Activated T-cell treated with anti-CD3 and anti-CD28 coated beads, Interleukin-2, amount 50 U/mL, for 24 hours (primary cell): ENCODE results near the gene ZNF764.
"Not testable (repeated sequence)": the region's sequence is repeated elsewhere in the genome, so short reads cannot be mapped to it uniquely, and the experiment has no call there.

Experiments used
- DNase-seq: peaks from one replicate; pipeline ENCODE4 v3.0.0-alpha.2; 2020
- H3K27ac Mint-ChIP-seq: 2 replicates; pipeline ENCODE4 v1.8.0; 2020; ENCODE audit warnings: mild to moderate bottlenecking, mixed read lengths
- H3K27me3 Mint-ChIP-seq: 2 replicates; pipeline ENCODE4 v1.8.0; 2020; ENCODE audit warnings: mixed read lengths
- H3K36me3 Mint-ChIP-seq: 2 replicates; pipeline ENCODE4 v1.8.0; 2020; ENCODE audit warnings: low read depth, mixed read lengths
- H3K4me1 Mint-ChIP-seq: 2 replicates; pipeline ENCODE4 v1.8.0; 2020; ENCODE audit warnings: low read depth, mixed read lengths
- H3K4me3 Mint-ChIP-seq: 2 replicates; pipeline ENCODE4 v1.8.0; 2020; ENCODE audit warnings: mild to moderate bottlenecking, moderate library complexity, mixed read lengths
- H3K9me3 Mint-ChIP-seq: 2 replicates; pipeline ENCODE4 v1.8.0; 2020; ENCODE audit warnings: mixed read lengths

ZNF764 gene

DNA sequence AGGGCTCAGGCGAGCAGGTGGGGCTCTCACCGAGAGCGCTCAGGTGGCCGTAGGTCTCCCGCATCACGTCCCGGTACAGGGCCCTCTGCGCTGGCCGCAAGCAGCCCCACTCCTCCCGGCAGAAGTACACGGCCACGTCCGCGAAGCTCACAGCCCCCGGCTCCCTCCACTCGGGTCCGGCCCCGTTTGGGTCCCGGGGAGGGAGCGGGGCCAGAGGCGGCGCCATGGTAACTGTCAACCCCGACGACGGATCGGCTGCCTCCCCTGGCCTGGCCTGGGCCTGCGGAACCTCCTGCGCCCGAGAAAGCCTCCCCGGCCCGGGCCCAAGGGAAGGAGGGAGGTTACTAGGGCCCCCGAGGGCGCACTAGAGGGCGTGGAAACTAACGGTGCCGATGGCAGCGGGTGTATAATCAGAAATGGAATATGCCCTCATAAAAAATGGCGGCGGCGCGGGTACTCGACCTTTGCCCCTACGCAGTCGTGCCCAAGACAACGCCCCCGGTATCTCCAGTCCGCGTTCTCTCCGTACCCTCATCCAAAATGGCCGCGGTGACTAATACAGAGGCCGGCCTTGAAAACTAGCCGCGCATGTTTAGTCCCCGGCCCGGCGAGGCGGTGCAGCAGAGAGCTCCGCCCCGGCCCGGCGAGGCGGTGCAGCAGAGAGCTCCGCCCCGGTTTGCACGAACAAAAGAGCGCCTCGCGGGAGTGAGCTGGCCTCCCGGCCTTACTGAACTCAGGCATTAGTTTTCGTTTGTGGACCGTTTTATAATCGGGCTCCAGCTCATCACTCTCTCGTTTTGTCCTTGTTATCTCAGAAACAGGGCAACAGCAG is at the start of gene ZNF764:
TSS of gene ZNF764 (minus strand) at position 418 of the 832 bp plus-strand sequence. CDS start at position 226, 192 bp downstream.
- DNase-seq = peak; percentile 97
- H3K36me3 Mint-ChIP-seq = peaks cover 38% of the 10 kb centered on the region
- no peaks in the 10 kb centered on the region for H3K9me3 Mint-ChIP-seq
- peaks cover 46% of the 10 kb centered on the region for H3K4me1 Mint-ChIP-seq
- peak within 1 kb of the TSS; percentile 93 for H3K27ac Mint-ChIP-seq
- H3K4me3 Mint-ChIP-seq = peak within 1 kb of the TSS; percentile 90
- no peaks in the 10 kb centered on the region for H3K27me3 Mint-ChIP-seq

DNA sequence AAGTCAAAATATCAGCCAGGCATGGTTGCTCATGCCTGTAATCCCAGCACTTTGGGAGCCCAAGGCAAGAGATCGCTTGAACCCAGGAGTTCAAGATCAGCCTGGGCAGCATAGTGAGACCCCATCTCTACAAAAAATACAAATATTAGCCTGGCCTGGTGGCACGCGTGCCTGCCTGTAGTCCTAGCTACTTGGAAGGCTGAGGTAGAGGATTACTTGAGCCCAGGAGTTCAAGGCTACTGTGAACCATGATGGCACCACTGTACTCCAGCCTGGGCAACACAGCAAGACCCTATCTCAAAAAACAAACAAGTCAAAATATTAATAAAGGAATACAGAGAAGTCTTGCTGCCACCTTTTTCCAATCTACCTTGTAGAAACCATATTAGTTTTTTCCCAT is 47.8 kb upstream of the ZNF764 start:
- H3K9me3 Mint-ChIP-seq = no peaks in the 10 kb centered on the region
- peaks cover 22% of the 10 kb centered on the region for H3K4me1 Mint-ChIP-seq
- H3K27me3 Mint-ChIP-seq = no peaks in the 10 kb centered on the region
- H3K4me3 Mint-ChIP-seq = no peak overlapping the region
- peaks cover 78% of the 10 kb centered on the region for H3K36me3 Mint-ChIP-seq
- H3K27ac Mint-ChIP-seq = no peak overlapping the region
- DNase-seq = no peak

DNA sequence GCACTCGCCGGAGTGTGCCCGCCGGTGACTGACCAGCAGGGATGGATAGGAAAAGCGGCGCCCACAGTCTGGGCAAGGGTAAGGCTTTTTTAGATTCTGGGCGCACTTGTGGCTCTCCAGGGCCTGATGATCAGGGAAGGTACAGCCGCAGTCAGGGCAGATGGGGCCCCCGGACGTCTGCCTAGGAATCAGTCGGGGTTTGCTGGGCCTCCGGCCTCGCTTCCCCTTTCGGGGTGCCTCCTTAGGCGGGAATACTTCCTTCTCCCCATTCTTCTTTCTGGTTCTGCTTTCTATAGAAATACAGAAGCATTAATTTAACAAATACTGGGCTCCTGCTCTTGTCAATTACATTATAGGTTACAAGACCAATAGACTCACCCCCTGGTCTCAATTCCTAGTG is 47.0 kb upstream of the ZNF764 start:
- Mint-ChIP-seq H3K9me3 (no peaks in the 10 kb centered on the region), H3K27me3 (no peaks in the 10 kb centered on the region), H3K27ac (no peak overlapping the region), H3K36me3 (peaks cover 74% of the 10 kb centered on the region), H3K4me1 (peaks cover 16% of the 10 kb centered on the region), H3K4me3 (no peak overlapping the region)
- no peak for DNase-seq

DNA sequence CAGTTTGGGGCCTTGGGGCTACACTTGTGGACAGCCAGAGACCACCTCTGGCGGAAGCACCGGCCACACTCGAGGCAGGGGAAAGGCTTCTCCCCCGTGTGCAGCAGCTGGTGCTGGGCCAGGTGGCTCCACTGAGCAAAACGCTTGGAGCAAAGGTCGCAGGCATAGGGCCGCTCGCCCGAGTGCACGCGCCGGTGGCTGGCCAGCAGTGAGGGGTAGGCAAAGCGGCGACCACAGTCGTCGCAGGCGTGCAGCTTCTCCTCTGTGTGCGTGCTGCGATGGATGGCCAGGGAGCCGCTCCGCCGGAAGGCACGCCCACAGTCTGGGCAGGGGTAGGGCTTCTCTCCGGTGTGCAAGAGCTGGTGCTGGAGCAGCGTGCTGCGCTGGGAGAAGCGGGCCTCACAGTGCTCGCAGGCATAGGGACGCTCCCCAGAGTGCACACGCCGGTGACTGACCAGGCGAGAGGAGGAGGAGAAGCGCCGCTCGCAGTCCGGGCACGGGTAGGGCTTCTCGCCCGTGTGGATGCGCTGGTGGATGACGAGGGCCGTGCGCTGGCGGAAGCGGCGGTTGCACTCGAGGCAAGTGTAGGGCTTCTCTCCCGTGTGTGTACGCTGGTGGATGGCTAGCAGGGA is 46.3 kb upstream of the ZNF764 start:
- Mint-ChIP-seq H3K27ac (no peak overlapping the region), H3K4me3 (no peak overlapping the region), H3K4me1 (peaks cover 16% of the 10 kb centered on the region), H3K27me3 (no peaks in the 10 kb centered on the region), H3K9me3 (no peaks in the 10 kb centered on the region), H3K36me3 (peaks cover 72% of the 10 kb centered on the region)
- no peak for DNase-seq

DNA sequence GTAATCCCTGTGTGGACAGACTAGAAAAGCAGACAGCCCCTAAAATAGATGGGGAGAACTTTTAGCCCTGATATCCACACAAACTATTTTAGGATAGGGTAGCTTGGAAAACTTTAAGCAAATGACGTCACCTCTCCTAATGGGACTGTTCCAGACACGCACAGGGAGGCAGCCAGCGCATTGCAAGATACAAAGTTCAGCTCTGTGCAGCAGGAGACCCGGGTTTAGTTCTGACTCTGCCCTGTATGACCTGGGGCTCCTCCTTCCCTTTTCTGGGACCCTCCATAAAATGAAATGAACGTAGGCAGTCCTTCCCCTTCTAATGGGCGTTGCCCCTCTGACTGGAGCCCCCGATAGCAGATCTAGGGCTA is 45.8 kb upstream of the ZNF764 start:
- Mint-ChIP-seq H3K4me1 (peaks cover 13% of the 10 kb centered on the region), H3K27me3 (no peaks in the 10 kb centered on the region), H3K36me3 (peaks cover 67% of the 10 kb centered on the region)

DNA sequence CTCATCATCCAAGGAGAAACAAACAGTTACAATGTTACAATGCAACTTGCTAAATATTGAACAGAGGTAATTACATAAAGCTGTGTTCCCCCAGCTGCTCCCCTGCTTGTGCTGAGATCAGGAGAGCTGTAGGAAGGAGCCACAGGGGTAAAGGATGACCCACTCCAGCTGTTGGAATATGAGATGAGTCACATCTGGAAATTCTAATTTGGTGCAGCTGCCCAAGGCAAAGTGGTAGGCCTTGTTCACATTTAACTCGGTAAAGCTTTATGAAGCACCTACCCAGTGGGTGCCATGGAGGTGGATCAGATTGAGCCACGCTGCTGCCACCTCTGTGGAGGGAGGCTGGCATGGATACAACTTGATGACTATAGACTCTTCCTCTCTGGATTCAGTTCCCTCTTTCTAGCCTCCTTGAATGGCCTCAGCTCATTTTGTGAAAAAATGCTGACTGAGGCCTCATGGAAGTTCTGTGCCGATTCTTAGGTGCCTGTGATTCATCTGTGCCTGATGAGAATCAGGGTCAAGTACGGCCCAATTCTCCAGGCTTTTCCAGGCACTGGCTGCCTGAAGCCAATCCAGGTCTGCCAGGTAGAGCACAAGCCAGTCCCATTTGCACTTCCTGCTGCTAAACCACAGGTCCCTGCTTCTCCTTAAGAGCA is 44.6 kb upstream of the ZNF764 start:
- DNase-seq = no peak

More for the DNA sequence above, 45.8 kb upstream of the ZNF764 start:
- H3K27ac Mint-ChIP-seq = no peak overlapping the region
- DNase-seq = no peak
- H3K9me3 Mint-ChIP-seq = no peaks in the 10 kb centered on the region
- H3K4me3 Mint-ChIP-seq = no peak overlapping the region

DNA sequence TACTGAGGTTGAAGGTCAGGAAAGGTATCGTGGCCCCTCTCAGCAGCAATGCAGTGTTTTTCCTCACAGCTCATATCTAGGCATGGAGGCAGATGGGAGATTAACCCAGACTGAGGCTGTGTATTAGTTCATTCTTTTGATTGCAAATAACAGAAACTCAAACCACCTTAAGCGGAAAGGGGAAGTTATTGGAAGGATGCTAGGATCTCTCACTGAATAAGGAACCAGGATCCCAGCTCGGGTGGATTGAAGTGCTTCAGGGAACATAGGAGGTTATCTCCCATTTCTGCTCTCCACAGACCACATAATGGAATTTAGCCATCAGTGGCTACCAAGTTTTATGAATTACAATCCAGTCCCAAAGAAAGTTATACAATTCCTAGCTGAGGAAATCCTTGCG is 43.8 kb upstream of the ZNF764 start:
- no peaks in the 10 kb centered on the region for H3K27me3 Mint-ChIP-seq
- peaks cover 50% of the 10 kb centered on the region for H3K36me3 Mint-ChIP-seq
- no peak for DNase-seq
- H3K27ac Mint-ChIP-seq = no peak overlapping the region
- H3K9me3 Mint-ChIP-seq = no peaks in the 10 kb centered on the region
- peaks cover 7% of the 10 kb centered on the region for H3K4me1 Mint-ChIP-seq
- H3K4me3 Mint-ChIP-seq = no peak overlapping the region

More for the DNA sequence above, 44.6 kb upstream of the ZNF764 start:
- Mint-ChIP-seq H3K36me3 (peaks cover 56% of the 10 kb centered on the region), H3K4me3 (no peak overlapping the region), H3K27me3 (no peaks in the 10 kb centered on the region), H3K27ac (peak overlapping the region; percentile 67), H3K9me3 (no peaks in the 10 kb centered on the region), H3K4me1 (peaks cover 11% of the 10 kb centered on the region)

DNA sequence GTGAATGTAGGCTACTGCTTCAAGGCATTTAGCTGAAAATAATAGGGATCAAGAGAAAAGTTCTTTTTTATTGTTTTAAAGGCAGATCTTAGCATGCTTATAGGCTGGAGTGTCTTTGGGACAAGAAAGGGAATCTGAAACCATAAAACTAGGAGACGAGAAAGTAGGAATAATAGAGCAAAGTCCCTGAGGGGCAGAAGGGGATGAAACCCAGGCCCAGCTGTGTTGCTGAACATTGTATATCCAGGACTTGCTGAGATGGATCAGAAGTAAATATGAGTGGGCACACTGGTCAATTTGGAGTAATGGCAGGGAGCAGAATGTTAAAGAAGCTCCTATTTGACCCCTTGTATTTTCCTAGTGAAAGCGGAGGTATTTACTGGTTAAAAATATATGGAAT is 42.8 kb upstream of the ZNF764 start:
- no peak overlapping the region for H3K27ac Mint-ChIP-seq
- DNase-seq = no peak
- no peaks in the 10 kb centered on the region for H3K9me3 Mint-ChIP-seq
- peaks cover 7% of the 10 kb centered on the region for H3K4me1 Mint-ChIP-seq
- no peak overlapping the region for H3K4me3 Mint-ChIP-seq
- no peaks in the 10 kb centered on the region for H3K27me3 Mint-ChIP-seq
- H3K36me3 Mint-ChIP-seq = peaks cover 39% of the 10 kb centered on the region

DNA sequence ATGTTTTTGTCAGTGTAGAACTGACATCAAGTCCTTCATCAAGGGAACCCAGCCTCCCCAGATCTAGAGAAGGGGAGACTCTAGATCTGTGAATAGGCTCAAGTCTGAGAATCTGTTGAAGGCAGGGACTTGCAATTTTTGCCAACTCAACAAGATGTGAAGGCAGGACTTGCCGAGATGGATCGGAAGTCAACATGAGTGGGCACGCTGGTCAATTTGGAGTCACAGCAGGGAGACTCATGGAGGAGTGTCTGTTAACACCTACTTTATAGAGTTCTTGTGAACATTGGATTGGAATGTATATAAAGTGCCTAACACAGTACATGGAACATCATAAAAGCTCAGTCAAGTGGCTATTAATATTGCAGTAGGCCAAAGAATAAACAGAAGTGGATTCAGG is 42.0 kb upstream of the ZNF764 start:
- no peak for DNase-seq
- Mint-ChIP-seq H3K36me3 (peaks cover 33% of the 10 kb centered on the region), H3K9me3 (no peaks in the 10 kb centered on the region), H3K4me3 (no peak overlapping the region), H3K4me1 (peaks cover 7% of the 10 kb centered on the region), H3K27ac (no peak overlapping the region), H3K27me3 (no peaks in the 10 kb centered on the region)

DNA sequence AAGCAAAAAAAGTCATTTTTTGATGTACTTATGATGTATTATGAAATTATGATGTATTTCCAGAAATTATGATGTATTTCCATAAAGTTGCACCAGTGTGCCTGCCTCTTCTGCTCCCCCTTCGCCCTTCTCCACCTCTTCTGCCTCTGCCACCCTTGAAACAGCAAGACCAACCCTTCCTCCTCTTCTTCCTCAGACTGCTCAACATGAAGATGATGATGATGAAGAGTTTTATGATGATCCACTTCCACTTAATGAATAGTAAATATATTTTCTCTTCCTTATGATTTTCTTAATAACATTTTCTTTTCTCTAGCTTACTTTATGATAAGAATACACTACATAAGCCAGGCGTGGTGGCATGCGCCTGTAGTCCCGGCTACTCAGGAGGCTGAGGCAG is 34.7 kb upstream of the ZNF764 start:
- Mint-ChIP-seq H3K36me3 (peaks cover 10% of the 10 kb centered on the region), H3K9me3 (no peaks in the 10 kb centered on the region), H3K4me1 (peaks cover 3% of the 10 kb centered on the region), H3K27me3 (no peaks in the 10 kb centered on the region), H3K27ac (no peak overlapping the region), H3K4me3 (no peak overlapping the region)
- DNase-seq = no peak

DNA sequence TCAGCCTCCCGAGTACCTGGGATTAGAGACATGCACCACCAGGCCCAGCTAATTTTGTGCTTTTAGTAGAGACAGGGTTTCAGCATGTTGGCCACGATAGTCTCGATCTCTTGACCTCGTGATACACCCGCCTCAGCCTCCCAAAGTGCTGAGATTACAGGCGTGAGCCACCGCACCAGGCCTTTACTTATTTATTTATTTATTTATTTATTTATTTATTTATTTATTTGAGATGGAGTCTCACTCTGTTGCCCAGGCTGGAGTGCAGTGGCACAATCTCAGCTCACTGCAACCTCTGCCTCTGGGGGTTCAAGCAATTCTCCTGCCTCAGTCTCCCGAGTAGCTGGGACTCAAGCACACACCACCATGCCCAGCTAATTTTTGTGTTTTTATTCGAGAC is 32.7 kb upstream of the ZNF764 start:
- not testable (repeated sequence) for H3K27ac Mint-ChIP-seq, DNase-seq, H3K4me3 Mint-ChIP-seq, H3K27me3 Mint-ChIP-seq, H3K9me3 Mint-ChIP-seq
- H3K36me3 Mint-ChIP-seq = peaks cover 28% of the 10 kb centered on the region
- H3K4me1 Mint-ChIP-seq = peaks cover 20% of the 10 kb centered on the region

DNA sequence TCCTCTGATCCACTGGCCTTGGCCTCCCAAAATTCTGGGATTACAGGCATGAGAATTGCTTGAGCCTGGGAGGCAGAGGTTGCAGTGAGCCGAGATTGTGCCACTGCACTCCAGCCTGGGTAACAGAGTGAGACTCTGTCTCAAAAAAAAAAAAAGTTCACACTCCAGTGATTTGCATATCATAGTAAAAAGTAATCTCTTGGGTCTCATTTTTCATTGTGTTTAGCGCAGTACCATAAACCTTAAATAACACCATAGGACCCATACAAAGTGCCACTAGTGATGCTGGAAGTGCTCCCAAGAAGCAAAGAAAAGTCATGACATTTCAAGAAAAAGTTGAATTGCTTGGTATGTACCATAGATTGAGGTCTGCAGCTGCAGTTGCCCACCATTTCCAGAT is 31.4 kb upstream of the ZNF764 start:
- H3K9me3 Mint-ChIP-seq, DNase-seq, H3K27me3 Mint-ChIP-seq, H3K27ac Mint-ChIP-seq, H3K4me3 Mint-ChIP-seq: not testable (repeated sequence)
- H3K4me1 Mint-ChIP-seq = peaks cover 27% of the 10 kb centered on the region
- H3K36me3 Mint-ChIP-seq = peaks cover 36% of the 10 kb centered on the region

DNA sequence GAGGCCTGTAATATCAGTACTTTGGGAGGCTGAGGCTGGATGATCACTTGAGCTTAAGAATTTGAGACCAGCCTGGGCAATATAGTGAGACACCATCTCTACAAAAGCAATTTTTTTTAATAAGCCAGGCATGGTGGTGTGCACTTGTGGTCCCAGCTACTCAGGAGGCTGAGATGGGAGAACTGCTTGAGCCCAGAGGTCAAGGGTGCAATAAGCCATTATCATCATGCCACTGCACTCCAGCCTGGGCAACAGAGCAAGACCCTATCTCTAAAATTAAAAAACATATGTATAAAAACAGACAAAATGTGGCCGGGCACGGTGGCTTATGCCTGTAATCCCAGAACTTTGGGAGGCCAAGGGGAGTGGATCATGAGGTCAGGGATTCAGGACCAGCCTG is 30.5 kb upstream of the ZNF764 start:
- peaks cover 32% of the 10 kb centered on the region for H3K4me1 Mint-ChIP-seq
- no peak overlapping the region for H3K27ac Mint-ChIP-seq
- H3K36me3 Mint-ChIP-seq = peaks cover 41% of the 10 kb centered on the region
- DNase-seq = no peak
- H3K9me3 Mint-ChIP-seq = no peaks in the 10 kb centered on the region
- H3K27me3 Mint-ChIP-seq = no peaks in the 10 kb centered on the region
- H3K4me3 Mint-ChIP-seq = no peak overlapping the region

DNA sequence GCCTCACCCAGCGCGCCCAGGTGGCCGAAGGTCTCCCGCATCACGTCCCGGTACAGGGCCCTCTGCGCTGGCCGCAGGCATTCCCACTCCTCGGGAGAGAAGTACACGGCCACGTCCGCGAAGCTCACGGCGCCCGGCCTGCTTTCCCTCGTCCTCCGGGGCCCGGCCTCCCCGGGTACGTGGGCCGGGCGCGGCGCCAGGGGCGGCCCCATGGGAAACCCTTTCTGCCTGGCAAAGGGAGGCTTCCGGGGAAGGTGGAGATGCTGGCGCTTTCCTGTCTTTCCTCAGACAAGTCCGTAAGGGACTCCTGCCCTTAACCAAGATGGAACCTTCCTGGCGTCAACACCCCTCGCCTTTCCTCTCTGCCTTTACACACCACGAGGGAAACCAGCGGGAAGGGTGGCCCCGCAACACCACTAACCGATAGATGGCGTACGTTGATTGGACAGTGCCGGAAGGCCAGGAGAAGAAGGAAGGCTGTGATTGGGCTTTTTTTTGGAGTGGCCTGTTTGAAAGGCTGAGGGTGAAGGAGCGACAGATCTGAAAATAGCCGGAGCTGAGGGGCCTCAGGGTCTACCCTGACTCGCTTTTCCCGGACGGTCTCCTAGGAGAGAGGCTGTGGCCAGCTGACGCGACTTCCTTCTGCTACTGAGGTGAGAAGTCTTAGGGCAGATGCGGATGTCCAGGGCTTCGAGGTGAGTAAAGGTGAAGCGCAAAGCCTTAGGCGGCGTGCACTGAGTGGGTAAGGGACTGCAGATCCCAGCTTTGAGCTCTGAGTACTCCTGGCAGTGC is 27.4 kb upstream of the ZNF764 start, which contains the start of gene ZNF785:
TSS of gene ZNF785 (minus strand) at position 298 of the 792 bp plus-strand sequence. CDS start at position 212, 86 bp downstream.
- Mint-ChIP-seq H3K4me1 (peaks cover 42% of the 10 kb centered on the region), H3K27ac (peak within 1 kb of the TSS; percentile 96), H3K36me3 (peaks cover 67% of the 10 kb centered on the region), H3K27me3 (no peaks in the 10 kb centered on the region), H3K4me3 (peak within 1 kb of the TSS; percentile 92), H3K9me3 (no peaks in the 10 kb centered on the region)
- DNase-seq = peak; percentile 91
